Esophagus muscularis mucosa (tissue), 4 donors: ENCODE measurements around the gene ACTBL2. TPM values are rescaled to one million over a fixed set of nuclear protein-coding genes. Genes with fewer than 3 reads are reported as not detected.

Source experiments
- DNase-seq: peaks from one replicate; pipeline ENCODE4 v3.0.0-alpha.2; 2017; ENCODE audit errors: extremely low spot score
- H3K27ac ChIP-seq, 4 donors: fragments of 200-600 bp; sonication (generic); replicated peaks in 1 of 4; 1 replicate in 3 of 4; 2 replicates in 1 of 4; pipeline ENCODE4 v1.5.1; 2016 to 2019; ENCODE audit warnings: mild to moderate bottlenecking in 1 of 4
- H3K27me3 ChIP-seq, 4 donors: fragments of 200-600 bp; sonication (generic); one replicate each; pipeline versions ENCODE4 v1.5.1 to v1.6.0; 2016 to 2019
- H3K36me3 ChIP-seq, 4 donors: fragments of 200-600 bp; sonication (generic); one replicate each; pipeline ENCODE4 v1.5.1; 2016 to 2019
- H3K4me1 ChIP-seq, 4 donors: fragments of 200-600 bp; sonication (generic); one replicate each; pipeline ENCODE4 v1.5.1; 2016 to 2019
- H3K4me3 ChIP-seq, 4 donors: fragments of 200-600 bp; sonication (generic); 1 replicate in 2 of 4; 2 replicates in 2 of 4; pipeline ENCODE4 v1.5.1; 2016 to 2019; ENCODE audit warnings: mild to moderate bottlenecking in 4 of 4, moderate library complexity in 1 of 4
- H3K9me3 ChIP-seq, 4 donors: fragments of 200-600 bp; sonication (generic); 1 replicate in 3 of 4; 2 replicates in 1 of 4; pipeline ENCODE4 v1.5.1; 2016 to 2019
- CTCF ChIP-seq, 3 experiments: fragments of 200-600 bp in 2 of 3; fragments of 450-650 bp in 1 of 3; sonication (generic) in 2 of 3; IDR thresholded peaks; one replicate each; pipeline ENCODE4 v1.5.1; 2017 to 2019; ENCODE audit warnings: antibody characterized with exemption in 3 of 3, mild to moderate bottlenecking in 2 of 3, moderate library complexity in 1 of 3
- EP300 ChIP-seq: sonication (generic); formaldehyde crosslinking; IDR thresholded peaks from one replicate; pipeline ENCODE4 v1.6.1; 2017; ENCODE audit warnings: antibody characterized with exemption
- POLR2A ChIP-seq: fragments of 450-650 bp; IDR thresholded peaks from one replicate; pipeline ENCODE4 v1.6.1; 2017; ENCODE audit warnings: antibody characterized with exemption, moderate library complexity, mild to moderate bottlenecking, low read depth
- POLR2AphosphoS5 ChIP-seq, 2 donors: sonication (generic); formaldehyde crosslinking; IDR thresholded peaks; one replicate each; pipeline ENCODE4 v1.6.1; 2017; ENCODE audit warnings: antibody characterized with exemption in 2 of 2
- WGBS: methylation state at CpG from one replicate; pipeline ENCODE4 v1.1.5; 2018; 5-methylcytosine and 5-hydroxymethylcytosine counted together
- intact Hi-C: fragments of 100-400 bp; cut with DNase I; formaldehyde crosslinking; loops from one replicate; pipeline ENCODE4 v1.15.1; 2023
- total RNA-seq, 4 donors: library from RNA; depleted of rRNA; stranded (reverse); fragments of >200 nt; gene quantifications; one replicate each; pipeline versions ENCODE4 v1.1.0 to v1.2.1, GENCODE V29; 2016

The ACTBL2 gene
- total RNA-seq, 4 donors from 2014 or later, result not detected

GRCh38 chr5:57486027-57486602 lies 3.5 kb upstream of the ACTBL2 start:
- H3K36me3 ChIP-seq, result no peaks in the 10 kb centered on the region
- intact Hi-C loops, result no loop called here
- H3K4me1 ChIP-seq, result peaks cover 0 to 3% (median 0%) of the 10 kb centered on the region in 4 donors
- no peak overlapping the region for H3K27ac ChIP-seq
- no peaks in the 10 kb centered on the region for H3K27me3 ChIP-seq
- no peak overlapping the region for H3K4me3 ChIP-seq
- 76% methylated on average over 4 of the region's 4 CpGs for WGBS
- H3K9me3 ChIP-seq, result no peaks in the 10 kb centered on the region
- DNase-seq, result peak; percentile 64
- TF ChIP-seq EP300 (no peak), POLR2AphosphoS5 (IDR thresholded peaks at IDR 0.05) (no peak), CTCF (IDR thresholded peaks at IDR 0.05) (no peak), POLR2A (no peak)

DNA sequence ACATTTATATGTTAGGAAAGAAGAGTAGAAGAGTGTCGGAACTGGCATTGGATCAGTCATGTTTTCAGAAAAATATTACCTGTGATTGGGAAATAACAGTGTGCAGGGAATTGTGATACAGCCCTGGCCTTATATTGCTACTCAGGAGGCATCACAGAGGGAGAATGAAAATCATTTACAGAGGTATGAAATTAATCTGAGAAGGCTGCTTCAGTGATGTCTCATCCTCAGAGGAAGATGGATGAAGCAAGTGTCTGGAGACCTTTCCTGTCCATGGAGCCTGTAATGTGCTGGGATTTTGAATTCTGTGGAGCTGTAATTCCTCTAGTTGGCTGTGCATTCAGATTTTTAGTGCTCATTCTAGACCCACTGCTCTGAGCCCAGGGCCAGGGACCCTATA lies 3.8 kb downstream of the ACTBL2 start:
- WGBS, result 100% methylated on average over 1 of the region's 1 CpG
- TF ChIP-seq POLR2A (no peak), CTCF (IDR thresholded peaks at IDR 0.05) (no peak), POLR2AphosphoS5 (IDR thresholded peaks at IDR 0.05) (no peak), EP300 (no peak)
- intact Hi-C loops, result no loop called here
- no peaks in the 10 kb centered on the region for H3K4me1 ChIP-seq
- H3K27me3 ChIP-seq, result no peaks in the 10 kb centered on the region
- no peak overlapping the region for H3K4me3 ChIP-seq
- DNase-seq, result no peak
- no peaks in the 10 kb centered on the region for H3K36me3 ChIP-seq
- no peak overlapping the region for H3K27ac ChIP-seq
- no peaks in the 10 kb centered on the region for H3K9me3 ChIP-seq

DNA sequence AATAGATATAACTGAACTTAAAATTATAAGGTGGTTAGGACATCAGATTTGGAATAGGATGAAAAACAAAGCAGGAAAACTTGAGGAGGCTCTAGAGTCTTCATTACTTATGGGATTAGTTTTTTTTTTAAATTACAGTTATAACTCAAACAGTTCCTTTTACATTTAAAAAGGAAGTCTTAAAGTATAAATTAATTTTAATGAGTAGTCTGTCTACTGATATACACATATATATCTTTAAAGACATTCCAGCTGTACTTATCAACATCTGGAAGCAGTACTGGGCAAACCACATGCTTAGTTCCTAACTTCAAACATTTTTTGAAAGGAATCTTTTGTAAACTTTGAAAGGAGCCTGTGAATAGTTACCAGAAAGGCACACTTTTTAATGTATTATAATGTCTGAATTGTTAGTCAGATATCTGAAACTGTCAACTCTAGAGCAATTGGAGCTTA lies 6.0 kb downstream of the ACTBL2 start:
- no peaks in the 10 kb centered on the region for H3K36me3 ChIP-seq
- intact Hi-C loops, result no loop called here
- no peaks in the 10 kb centered on the region for H3K27me3 ChIP-seq
- DNase-seq, result no peak
- H3K27ac ChIP-seq, result no peak overlapping the region
- H3K4me1 ChIP-seq, result no peaks in the 10 kb centered on the region
- no peaks in the 10 kb centered on the region for H3K9me3 ChIP-seq
- no peak overlapping the region for H3K4me3 ChIP-seq
- TF ChIP-seq CTCF (IDR thresholded peaks at IDR 0.05) (no peak), POLR2AphosphoS5 (IDR thresholded peaks at IDR 0.05) (no peak), EP300 (no peak), POLR2A (no peak)

GRCh38 chr5:57470339-57470738 lies 12.3 kb downstream of the ACTBL2 start:
- H3K4me1 ChIP-seq, result no peaks in the 10 kb centered on the region
- intact Hi-C loops, result no loop called here
- no peaks in the 10 kb centered on the region for H3K9me3 ChIP-seq
- no peaks in the 10 kb centered on the region for H3K36me3 ChIP-seq
- whole genome bisulfite sequencing, result 63% methylated on average over 1 of the region's 1 CpG
- TF ChIP-seq POLR2AphosphoS5 (IDR thresholded peaks at IDR 0.05), result no peak
- H3K27ac ChIP-seq, result no peak overlapping the region
- H3K27me3 ChIP-seq, result no peaks in the 10 kb centered on the region
- H3K4me3 ChIP-seq, result no peak overlapping the region
- no peak for DNase-seq

GRCh38 chr5:57468481-57469163 lies 14.0 kb downstream of the ACTBL2 start:
- TF ChIP-seq CTCF (IDR thresholded peaks at IDR 0.05) (no peak), EP300 (no peak), POLR2AphosphoS5 (IDR thresholded peaks at IDR 0.05) (no peak), POLR2A (no peak)
- DNase-seq, result no peak
- Histone ChIP-seq H3K27me3 (no peaks in the 10 kb centered on the region), H3K27ac (no peak overlapping the region), H3K36me3 (no peaks in the 10 kb centered on the region), H3K4me1 (no peaks in the 10 kb centered on the region), H3K4me3 (no peak overlapping the region), H3K9me3 (no peaks in the 10 kb centered on the region)
- intact Hi-C loops, result no loop called here
- 96% methylated on average over 5 of the region's 5 CpGs for WGBS
